HG02642 (cell line): ENCODE measurements around the gene ABCB8.

Experiments
- ATAC-seq: cut with Tn5 transposase; IDR thresholded peaks from one replicate; pipeline ENCODE4 v1.9.1; 2021; ENCODE audit warnings: mild to moderate bottlenecking; ENCODE audit not compliant: unreplicated experiment, poor library complexity

The ABCB8 gene

DNA sequence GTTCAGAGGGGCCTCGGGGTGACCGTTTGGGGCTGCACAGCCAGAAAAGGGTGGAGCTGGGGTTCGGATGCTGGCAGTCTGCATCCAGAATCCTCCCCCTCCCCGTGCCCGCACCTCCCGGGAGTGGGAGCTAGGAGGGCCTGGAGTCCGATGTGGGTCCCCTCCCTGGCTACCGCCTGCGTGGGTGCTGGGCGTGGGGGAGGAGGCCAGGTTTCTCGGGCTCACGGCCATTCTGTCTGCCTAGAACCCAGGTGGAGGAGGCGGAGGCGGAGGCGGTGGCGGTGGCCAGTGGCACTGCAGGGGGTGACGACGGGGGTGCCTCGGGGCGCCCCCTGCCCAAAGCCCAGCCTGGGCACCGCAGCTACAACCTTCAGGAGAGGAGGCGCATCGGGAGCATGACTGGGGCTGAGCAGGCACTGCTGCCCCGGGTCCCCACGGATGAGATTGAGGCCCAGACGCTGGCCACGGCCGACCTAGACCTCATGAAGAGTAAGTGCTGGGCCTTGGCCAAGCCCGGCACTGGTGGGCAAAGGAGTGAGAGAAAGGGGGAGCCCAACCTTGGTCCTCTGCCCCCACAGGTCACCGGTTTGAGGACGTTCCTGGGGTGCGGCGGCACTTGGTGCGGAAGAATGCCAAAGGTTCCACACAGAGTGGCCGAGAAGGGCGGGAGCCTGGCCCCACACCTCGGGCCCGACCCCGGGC lies 38.2 kb downstream of the ABCB8 start:
- ATAC-seq: no peak

DNA sequence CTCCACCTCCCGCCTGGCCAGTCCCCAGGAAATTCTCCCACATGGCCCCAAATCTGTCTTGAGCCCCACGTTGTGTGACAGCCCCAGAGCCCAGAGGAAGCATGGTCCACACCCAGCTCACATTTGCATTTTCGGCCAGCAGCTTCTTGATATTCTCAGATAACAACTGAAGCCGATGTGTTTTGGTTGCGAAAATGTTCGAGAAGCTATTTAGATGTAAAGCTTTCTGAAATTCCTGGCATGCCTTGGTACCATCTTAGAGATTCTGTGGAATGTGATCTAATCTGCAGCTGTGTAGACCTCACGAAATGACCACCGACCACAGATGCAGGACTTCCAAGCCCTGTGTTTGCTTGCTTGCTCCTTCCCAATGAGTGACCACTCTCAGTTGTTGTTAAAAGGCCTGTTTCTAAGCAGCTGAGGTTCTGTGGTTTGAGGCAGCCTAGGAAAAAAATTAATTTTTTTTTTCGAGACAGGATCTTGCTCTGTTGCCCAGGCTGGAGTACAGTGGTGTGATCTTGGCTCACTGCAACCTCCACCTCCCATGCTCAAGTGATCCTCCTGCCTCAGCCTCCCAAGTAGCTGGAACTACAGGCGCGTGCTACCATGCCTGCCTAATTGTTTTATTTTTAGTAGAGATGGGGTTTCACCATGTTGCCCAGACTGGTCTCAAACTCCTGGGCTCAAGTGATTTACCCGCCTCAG lies 40.0 kb downstream of the ABCB8 start:
- ATAC-seq: no peak

DNA sequence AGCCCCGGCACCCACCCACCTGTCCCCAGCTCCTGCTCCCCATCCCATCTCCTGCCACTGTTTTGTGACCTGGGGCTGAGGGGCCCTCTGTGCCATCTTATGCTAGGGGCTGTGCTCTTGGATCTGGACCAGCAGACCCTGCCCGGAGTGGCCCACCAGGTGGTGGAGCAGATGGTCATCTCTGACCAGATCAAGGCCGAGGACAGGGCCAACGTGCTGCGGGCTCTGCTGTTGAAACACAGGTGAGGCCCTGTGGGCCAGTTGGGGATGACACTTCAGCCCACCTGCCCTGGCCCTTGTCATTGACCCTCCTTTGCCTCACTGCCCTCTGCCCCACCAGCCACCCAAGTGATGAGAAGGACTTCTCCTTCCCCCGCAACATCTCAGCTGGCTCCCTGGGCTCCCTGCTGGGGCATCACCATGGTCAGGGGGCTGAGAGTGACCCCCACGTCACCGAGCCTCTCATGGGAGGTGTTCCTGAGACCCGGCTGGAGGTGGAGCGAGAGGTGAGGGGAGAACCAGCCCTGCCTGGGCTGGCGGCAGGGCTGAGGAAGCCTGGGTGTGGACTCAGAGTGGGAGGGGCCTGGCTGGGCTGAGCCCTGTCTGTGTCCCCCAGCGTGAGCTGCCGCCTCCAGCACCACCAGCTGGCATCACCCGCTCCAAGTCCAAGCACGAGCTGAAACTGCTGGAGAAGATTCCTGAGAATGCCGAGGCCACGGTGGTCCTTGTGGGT lies 41.8 kb downstream of the ABCB8 start:
- no peak for ATAC-seq

DNA sequence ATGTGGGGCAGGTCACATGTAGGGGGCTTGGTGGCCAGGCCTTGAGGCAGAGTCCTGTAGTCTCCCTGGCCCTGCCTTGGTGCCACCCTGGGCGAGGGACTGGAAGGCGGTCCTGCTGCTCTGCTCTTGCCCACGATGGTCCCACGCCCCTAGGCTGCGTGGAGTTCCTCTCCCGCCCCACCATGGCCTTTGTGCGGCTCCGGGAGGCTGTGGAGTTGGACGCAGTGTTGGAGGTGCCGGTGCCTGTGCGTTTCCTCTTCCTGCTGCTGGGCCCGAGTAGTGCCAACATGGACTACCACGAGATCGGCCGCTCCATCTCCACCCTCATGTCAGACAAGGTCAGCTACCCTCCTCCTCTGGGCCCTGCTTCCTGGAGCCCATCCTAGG lies 42.3 kb downstream of the ABCB8 start:
- no peak for ATAC-seq

DNA sequence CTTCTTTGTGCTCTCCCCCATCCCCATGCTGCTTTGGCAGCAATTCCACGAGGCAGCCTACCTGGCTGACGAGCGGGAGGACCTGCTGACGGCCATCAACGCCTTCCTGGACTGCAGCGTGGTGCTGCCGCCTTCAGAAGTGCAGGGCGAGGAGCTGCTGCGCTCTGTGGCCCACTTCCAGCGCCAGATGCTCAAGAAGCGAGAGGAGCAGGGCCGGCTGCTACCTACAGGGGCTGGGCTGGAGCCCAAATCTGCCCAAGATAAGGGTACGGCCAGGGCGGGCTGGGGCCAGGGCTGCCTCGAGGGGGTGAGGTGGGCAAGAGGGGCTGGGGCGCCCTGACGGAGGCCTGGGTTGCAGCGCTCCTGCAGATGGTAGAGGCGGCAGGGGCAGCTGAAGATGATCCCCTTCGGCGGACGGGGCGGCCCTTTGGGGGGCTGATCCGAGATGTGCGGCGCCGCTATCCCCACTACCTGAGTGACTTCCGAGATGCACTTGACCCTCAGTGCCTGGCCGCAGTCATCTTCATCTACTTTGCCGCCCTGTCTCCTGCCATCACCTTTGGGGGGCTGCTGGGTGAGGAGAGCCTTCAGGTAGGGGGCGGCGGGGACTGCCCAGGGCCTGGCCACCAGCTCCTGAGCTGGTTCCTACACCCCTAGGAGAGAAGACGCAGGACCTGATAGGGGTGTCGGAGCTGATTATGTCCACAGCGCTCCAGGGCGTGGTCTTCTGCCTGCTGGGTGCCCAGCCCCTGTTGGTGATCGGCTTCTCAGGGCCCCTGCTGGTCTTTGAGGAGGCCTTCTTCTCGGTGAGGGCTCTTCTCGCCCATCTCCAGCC lies 43.0 kb downstream of the ABCB8 start:
- no peak for ATAC-seq

DNA sequence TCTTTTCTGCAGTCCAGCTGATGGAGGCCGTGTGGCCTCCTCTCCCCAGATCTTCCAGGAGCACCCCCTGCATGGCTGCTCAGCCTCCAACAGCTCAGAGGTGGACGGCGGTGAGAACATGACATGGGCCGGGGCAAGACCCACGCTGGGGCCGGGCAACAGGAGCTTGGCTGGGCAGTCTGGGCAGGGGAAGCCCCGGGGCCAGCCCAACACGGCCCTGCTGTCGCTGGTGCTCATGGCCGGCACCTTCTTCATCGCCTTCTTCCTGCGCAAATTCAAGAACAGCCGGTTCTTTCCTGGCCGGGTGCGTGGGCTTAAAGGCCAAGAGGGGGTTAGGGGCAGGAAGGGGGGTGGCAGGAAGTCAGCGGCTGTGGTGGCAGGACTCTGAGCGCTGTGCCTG lies 45.7 kb downstream of the ABCB8 start:
- ATAC-seq: no peak

DNA sequence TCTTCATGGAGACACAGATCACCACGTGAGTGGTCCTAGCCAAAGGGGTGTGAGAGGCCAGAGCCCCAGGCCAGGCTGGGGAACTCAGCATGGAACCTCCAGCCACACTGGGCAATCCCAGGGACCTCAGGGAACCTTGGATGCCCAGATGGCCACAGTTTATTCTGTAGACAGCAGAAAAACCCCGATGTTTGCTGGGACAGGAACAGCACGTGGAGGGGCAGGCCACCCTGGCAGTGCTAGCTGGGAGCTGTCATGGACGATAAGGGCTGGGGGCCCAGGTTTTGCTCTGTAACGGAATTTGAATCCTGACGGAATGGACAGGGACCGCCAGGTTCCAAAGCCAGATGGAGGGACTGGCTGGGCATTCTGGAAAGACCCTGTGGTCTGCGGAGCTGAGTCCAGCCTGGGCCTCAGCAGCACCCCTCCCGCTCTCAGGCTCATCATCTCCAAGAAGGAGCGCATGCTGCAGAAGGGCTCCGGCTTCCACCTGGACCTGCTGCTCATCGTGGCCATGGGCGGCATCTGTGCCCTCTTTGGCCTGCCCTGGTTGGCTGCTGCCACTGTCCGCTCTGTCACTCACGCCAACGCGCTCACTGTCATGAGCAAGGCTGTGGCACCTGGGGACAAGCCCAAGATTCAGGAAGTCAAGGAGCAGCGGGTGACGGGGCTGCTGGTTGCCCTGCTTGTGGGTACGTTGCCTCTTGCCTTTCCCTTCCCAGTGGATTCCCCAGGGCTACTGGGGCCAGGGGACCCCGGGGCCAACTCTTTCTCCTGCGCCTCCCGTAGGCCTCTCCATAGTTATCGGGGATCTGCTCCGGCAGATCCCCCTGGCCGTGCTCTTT lies 46.8 kb downstream of the ABCB8 start:
- no peak for ATAC-seq

DNA sequence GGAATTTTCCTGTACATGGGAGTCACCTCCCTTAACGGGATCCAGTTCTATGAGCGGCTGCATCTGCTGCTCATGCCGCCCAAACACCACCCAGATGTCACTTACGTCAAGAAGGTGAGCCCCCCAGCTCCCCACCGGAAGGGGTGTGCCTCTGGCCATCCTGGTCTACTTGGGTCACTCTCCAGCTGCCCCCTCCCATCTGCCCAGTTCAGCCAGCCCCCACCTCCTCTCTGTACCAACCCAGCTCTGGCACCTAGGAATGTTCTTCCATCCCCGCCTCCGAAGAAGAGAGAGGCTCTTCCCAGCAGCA lies 47.4 kb downstream of the ABCB8 start:
- ATAC-seq: no peak

DNA sequence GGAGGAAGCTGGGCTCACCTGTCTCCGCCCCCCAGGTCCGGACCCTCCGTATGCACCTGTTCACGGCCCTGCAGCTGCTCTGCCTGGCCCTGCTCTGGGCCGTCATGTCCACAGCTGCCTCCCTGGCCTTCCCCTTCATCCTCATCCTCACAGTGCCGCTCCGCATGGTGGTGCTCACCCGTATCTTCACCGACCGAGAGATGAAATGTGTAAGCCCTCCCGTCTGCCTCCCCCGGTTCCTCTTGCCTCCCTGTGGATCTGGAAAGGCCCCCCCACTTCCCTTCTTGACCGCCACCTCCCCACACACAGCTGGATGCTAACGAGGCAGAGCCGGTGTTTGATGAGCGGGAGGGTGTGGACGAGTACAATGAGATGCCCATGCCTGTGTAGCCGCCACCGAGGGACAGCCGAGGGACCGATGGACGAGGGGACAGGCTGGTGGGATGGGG lies 47.8 kb downstream of the ABCB8 start:
- no peak for ATAC-seq

DNA sequence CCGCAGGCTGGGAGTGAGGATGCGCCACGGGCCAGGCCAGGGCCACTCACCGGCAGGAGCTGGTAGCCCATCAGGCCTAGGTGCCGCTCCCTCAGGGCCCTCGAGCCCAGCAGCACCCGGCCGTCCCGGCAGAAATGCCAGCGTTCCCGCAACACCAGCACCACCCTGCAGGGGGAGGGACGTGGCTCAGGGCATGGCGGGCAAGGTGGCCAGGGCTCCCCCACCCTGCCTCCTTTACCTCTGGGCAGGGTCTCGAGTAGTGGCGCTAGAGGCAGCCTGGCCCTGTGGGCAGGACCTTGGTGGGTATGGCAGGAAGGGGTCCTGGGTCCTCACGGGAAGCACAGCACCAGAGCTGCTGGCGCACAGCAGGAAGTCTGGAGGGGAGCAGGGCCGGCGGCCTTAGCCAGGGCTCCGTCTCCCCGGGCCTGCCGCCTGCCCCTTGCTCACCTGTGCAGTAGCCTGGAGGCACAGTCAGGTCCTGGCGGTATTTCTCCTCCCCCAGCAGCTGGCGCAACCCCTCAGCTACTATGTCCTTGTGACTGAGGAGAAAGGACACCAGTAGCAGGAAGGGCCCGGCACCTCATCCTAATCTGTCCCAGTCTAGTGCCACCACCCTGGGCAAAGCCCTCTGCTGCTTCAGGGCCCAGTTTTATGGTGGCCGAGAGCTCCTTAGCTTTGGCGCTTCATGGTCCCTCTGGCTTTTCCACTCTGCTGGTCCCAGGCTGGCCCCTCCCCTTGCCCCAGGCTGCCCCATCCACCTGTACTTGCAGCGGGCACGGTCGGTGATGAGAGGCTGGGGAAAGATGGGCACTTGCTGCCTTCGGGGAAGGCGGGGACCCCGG lies 48.8 kb downstream of the ABCB8 start:
- no peak for ATAC-seq

DNA sequence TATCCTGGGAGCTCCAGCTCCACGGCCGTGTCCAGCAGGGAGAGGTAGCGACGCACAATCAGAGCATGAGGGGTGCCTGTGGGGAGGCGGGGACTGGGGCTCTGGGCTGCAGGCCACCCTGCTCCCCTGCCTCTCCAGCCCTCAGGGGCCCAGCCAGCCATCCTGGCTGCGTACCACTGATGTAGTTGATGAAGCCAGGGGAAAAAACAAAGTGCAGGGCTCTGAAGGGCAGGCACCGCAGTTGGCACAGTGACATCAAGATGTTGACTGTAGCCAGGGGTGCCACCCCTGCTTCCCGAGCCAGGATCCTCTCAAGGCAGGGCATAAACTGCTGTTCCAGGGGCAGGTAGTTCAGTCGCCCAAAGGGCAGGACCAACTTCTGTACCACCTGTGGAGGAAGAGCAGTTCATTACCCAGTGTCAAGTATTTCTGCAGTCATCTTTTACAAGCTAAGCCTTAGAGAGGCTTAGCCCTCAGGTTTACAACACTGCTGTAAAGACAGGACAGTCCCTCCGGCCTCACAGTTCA lies 49.5 kb downstream of the ABCB8 start:
- ATAC-seq: no peak

DNA sequence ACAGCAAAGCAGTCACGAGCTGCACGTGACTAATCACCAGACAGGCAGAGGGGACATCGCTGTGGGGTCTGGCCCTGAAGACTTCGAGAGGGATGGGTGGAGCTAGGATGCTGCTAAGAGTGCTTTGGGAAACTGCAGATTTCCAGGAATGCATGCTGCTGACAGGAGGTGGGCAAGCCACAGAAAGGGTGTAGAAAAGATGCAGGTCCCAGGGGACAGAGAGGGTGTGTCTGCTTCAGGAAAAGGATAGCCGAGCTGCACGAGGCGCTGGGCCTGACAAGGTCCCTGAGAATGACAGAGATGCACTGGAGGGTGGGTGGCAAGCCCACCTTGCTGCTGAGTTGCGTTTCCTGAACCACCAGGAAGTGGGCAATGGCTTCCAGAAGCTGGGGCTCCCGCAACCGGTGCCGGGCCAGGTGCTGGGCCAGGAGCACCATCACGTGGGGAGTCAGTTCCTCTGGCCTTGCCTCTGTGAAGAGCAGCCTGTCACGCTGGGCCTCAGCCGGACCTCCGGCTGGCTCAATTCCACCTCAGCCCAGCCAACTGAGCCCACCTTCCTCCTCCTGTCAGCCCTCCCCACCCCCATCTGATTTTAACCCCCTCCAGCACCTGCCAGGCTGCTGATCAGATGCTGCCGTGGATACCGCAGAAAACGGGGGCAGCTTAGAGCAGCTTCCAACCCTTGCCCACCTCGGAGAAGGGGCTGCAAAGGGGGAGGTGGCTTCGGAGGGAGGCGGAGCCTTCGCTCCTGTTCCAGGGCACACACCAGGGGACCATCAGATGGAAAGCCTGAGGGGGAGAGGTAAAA lies 50.2 kb downstream of the ABCB8 start:
- ATAC-seq: no peak

DNA sequence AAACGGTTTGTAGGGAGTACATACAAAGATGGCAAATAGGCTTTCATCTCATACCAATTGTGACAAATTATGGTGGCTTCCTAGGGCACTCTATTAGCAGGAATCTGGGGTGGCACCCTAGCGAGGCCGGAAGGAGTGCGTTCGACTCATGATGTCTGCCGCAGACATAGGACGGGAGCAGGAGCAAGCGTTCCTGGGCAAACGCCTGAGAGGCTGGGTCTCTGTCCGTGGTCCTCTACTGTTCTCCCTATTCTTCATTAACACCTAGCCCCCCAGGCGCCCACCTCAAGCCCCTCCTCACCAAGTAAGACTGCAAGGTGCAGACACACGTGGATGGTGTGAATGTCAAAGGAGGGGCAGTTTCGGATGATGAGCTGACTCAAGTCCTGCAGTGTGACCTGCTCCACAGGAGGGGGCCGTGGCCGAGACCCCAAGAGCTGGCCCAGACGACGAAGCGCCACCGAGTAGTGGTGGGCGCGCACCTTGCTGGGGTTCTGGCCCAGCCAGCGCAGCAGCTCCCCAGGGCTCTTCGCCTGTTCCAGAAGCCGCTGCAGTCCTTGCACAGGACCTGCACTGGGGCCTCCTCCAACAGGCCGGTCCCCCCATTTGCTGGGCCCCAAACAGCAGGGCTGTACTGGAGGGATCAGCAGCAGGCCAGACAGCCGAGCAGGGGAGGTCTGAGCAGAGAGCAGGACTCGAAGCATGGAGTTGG lies 51.1 kb downstream of the ABCB8 start:
- ATAC-seq: no peak

DNA sequence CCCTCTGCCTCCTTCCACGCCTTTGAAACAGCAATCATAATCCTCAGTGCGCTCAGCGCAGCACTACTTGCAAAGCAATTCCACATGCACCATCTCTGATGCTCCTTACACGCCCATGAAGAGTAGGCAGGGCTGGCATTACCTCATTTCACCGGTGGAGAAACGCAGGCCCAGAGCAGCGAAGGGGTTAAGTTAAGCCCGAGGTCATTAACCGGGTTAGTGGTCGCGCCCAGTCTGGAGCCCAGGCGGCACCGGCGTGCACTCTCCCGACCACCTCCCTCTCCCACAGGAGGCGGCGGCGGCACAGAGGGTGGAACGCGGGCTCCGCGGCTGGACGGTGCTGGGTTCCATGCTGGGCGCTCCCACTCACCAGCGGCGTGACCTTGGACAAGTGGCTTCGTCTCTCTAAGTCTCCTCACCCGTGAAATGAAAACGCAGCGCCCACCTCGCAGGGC lies 51.8 kb downstream of the ABCB8 start:
- ATAC-seq: peak; percentile 1

DNA sequence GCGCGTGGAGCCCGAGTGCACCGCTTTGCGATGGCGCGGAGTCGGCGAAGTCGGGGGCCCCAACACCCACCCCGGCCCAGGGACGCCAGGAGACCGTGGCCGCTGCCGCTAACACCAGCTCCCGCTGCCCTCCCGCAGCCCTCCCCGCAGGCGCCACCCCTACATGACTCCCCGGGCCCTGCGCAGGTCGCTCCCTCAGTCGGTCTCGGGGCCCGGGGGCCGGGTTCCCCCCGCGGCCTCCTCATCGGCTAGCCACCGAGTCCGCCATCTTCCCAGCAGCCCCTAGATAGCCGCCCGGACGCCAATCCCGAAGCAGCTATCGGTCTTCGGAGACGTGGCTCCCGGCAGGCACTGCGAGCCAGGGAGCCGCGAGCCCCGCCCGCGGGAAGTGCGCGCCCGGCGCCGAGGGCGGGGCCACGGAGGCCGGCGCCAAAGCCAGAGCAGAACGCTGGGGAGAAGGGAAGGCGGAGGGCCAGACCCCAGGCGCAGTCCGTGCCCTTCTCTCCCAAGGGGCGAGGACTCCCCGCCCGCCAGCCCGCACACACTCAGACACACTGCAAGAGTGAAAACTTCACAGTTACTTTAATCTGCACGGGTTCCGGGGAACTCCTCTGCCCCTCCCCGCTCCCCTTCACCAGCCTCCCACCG lies 52.4 kb downstream of the ABCB8 start, which contains the start of gene FASTK:
TSS of gene FASTK (minus strand) at position 288 of the 648 bp plus-strand sequence. CDS start at position 245, 43 bp downstream.
- peak; percentile 78 for ATAC-seq
